ENCODE measurements around the gene AKT3. TPM values are rescaled to one million over a fixed set of nuclear protein-coding genes. Genes with fewer than 3 reads are reported as not detected.

The AKT3 gene
- total and polyA plus RNA-seq, 8 donors, result 4.2 to 24.1 (median 11.6) TPM

- H3K36me3 ChIP-seq, result peaks cover 0 to 3% (median 0%) of the 10 kb centered on the region in 3 donors
- ATAC-seq, result peak in 2 of 4 donors; percentile 24 to 40
- TF ChIP-seq CTCF (IDR thresholded peaks at IDR 0.05), result no peak
- intact Hi-C loops (cut with DNase I), result loop anchor here in 1 of 3 donors (5.0 kb wide), 1 partner anchor 134 kb away; no protein-coding TSS in a partner anchor
- no peaks in the 10 kb centered on the region for H3K27me3 ChIP-seq
- H3K4me3 ChIP-seq, result peak overlapping the region in 1 of 4 donors; percentile 18
- no peak for FAIRE-seq
- no peaks in the 10 kb centered on the region for H3K9me3 ChIP-seq
- no peak for DNase-seq
- H3K4me1 ChIP-seq, result no peaks in the 10 kb centered on the region
- H3K27ac ChIP-seq, result no peak overlapping the region
- 58 to 66% methylated on average over 12 of the region's 12 CpGs for WGBS, 2 donors
These were observed 376.6 kb downstream of the AKT3 start for GRCh38 chr1:243473227-243474135.

- peaks cover 0 to 3% (median 0%) of the 10 kb centered on the region in 3 donors for H3K36me3 ChIP-seq
- no peaks in the 10 kb centered on the region for H3K9me3 ChIP-seq
- H3K27ac ChIP-seq, result no peak overlapping the region
- H3K27me3 ChIP-seq, result no peaks in the 10 kb centered on the region
- no peak for TF ChIP-seq CTCF (IDR thresholded peaks at IDR 0.05)
- no peaks in the 10 kb centered on the region for H3K4me1 ChIP-seq
- FAIRE-seq (no peak), DNase-seq (no peak), ATAC-seq (peak in 2 of 4 donors; percentile 31 to 74)
- WGBS, 2 donors, result 80 to 97% methylated on average over 3 of the region's 3 CpGs
- intact Hi-C loops (cut with DNase I), result loop anchor here in 1 of 3 donors (5.0 kb wide), 1 partner anchor 135 kb away; no protein-coding TSS in a partner anchor
- H3K4me3 ChIP-seq, result no peak overlapping the region
These were observed 378.0 kb downstream of the AKT3 start for GRCh38 chr1:243471754-243472745.

GRCh38 chr1:243471026-243471685 is 378.9 kb downstream of the AKT3 start:
- H3K27me3 ChIP-seq, result no peaks in the 10 kb centered on the region
- DNase-seq, result no peak
- TF ChIP-seq CTCF (IDR thresholded peaks at IDR 0.05), result no peak
- H3K4me3 ChIP-seq, result no peak overlapping the region
- intact Hi-C loops (cut with DNase I), result loop anchor here in 1 of 3 donors (5.0 kb wide), 1 partner anchor 136 kb away; no protein-coding TSS in a partner anchor
- no peaks in the 10 kb centered on the region for H3K9me3 ChIP-seq
- WGBS, 2 donors, result 88 to 94% methylated on average over 17 of the region's 17 CpGs
- FAIRE-seq, result no peak
- H3K36me3 ChIP-seq, result peaks cover 0 to 3% (median 0%) of the 10 kb centered on the region in 3 donors
- H3K4me1 ChIP-seq, result no peaks in the 10 kb centered on the region
- no peak overlapping the region for H3K27ac ChIP-seq
- ATAC-seq, result peak in 2 of 4 donors; percentile 44 to 71

GRCh38 chr1:243470502-243470901 is 379.5 kb downstream of the AKT3 start:
- no peak for TF ChIP-seq CTCF (IDR thresholded peaks at IDR 0.05)
- Histone ChIP-seq H3K36me3 (peaks cover 0 to 3% (median 0%) of the 10 kb centered on the region in 3 donors), H3K27ac (no peak overlapping the region), H3K4me3 (no peak overlapping the region), H3K4me1 (no peaks in the 10 kb centered on the region), H3K27me3 (no peaks in the 10 kb centered on the region), H3K9me3 (no peaks in the 10 kb centered on the region)
- FAIRE-seq (no peak), ATAC-seq (no peak), DNase-seq (no peak)
- 92 to 95% methylated on average over 7 of the region's 7 CpGs for WGBS, 2 donors
- intact Hi-C loops (cut with DNase I), result loop anchor here in 1 of 3 donors (5.0 kb wide), 1 partner anchor 137 kb away; no protein-coding TSS in a partner anchor

Measured in pancreas (tissue), 10 donors.